GDM1 (cell line): Measurements from ENCODE around the gene MTHFD1.

Source experiments
- DNase-seq: peaks from one replicate; lab custom pipeline; 2025; lab: John Stamatoyannopoulos, UW

MTHFD1 gene

DNA sequence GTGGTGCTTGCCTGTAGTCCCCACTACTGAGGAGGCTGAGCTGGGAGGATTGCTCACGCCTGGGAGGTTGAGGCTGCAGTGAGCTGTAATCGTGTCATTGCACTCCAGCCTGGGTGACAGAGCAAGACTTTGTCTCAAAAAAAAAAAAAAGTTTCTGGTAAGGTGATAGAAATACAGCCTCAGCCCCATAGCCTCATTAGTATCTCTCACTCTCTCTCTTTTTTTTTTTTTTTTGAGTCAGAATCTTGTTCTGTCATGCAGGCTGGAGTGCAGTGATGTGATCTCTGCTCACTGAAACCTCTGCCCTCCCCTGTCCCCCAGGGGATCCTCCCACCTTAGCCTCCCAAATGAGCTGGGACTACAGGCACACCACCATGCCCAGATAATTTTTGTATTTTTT, 19.2 kb downstream of the MTHFD1 start:
- no peak for DNase-seq

DNA sequence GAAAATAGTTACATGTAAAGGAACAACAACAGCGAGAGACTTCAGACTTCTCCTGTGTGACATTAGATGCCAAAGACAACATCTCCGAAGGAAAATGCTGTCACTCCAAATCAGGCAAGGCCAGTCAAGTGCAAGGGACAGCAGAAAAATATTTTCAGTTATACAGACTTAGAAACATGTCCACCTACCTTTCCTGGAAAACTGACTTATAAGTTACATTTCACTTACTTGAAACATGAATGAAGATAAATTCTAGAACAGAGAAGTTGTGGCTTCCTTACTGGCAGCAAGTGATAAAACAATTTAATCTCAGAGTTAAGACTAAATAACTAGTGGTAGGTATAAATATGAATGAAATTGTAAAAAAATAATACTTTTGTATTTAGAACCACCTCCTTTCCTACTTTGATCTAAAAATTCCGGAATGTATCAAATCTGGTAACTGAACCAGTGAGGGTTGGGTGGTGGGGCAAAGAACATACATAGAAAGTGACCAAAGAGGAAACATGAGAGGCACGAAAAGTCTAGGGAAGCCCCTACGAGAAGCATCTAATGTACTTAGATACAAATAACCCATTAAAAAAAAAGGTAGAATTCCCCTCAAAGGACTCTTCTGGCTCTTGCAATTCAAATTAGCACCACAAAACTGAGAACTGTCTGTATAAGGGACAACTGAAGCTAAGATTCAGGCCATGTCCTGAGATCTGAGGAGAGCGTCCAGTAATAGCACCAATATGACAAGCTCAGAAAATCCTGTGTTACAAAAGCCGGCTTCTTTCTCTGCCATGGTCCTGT, 21.2 kb downstream of the MTHFD1 start:
- no peak for DNase-seq

DNA sequence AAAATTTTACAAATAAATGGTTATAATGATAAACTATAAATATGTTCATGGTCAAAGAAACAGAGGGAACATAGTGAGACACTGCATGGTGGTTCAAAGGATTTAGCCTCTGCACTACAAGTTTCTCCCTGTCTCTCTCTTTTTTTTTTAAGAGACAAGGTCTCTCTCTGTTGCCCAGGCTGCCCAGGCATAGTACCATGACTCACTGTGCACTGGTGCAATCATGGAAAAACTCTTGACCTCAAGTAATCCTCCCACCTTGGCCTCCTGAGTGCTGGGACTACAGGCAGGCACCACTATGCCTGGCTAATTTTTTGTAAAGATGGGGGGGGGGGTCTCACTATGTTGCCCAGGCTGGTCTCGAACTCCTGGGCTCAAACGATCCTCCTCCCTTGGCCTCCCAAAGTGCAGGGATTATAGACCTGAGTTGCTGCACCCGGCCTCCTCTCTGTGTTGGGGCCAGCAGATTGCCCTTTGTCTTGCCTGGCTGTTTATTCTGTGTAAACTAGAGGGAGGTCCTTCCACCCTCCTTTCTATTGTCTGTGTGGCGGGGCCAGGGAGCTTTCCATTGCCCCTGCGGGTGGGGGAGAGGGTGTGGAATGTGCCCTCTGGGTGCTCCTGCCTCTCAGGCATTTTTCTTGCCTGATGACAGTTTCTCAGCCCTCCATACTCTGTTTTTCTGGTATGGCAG, 22.1 kb downstream of the MTHFD1 start:
- no peak for DNase-seq

GRCh38 chr14:64411001-64411400, 22.8 kb downstream of the MTHFD1 start:
- DNase-seq, result no peak

DNA sequence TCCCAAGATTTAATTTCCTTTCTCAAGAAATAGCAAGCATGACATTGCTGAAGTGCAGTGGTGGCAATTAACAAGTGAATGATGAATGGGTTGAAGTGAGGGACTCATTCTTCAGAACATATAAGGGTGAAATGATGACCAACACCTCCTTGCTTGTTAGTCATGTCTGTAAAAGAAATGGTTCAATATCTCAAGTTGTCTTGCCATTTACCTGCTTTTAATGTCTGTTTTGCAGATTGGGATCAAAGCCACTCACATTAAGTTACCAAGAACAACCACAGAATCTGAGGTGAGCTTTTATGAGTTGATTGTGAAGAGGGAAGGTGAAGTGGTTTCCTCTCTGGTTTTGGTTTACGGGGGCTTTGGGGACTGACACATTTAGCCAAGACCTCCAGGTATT, 24.1 kb downstream of the MTHFD1 start:
- no peak for DNase-seq

- DNase-seq, result no peak
Observed at GRCh38 chr14:64416348-64416932, 28.3 kb downstream of the MTHFD1 start.

GRCh38 chr14:64417055-64417770, 29.1 kb downstream of the MTHFD1 start:
- no peak for DNase-seq

DNA sequence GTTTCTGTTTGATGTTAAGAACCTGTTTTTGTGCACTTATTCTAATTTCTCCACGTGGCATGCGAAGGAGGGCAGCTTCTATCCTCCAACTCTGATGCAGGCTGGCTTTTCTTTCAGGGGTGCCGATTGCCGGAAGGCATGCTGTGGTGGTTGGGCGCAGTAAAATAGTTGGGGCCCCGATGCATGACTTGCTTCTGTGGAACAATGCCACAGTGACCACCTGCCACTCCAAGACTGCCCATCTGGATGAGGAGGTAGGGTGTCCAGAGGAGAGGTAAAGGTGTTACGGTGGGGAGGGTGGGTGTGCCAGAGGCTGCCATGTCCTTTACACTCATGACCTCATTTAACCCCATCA, 29.6 kb downstream of the MTHFD1 start:
- DNase-seq, result no peak

DNA sequence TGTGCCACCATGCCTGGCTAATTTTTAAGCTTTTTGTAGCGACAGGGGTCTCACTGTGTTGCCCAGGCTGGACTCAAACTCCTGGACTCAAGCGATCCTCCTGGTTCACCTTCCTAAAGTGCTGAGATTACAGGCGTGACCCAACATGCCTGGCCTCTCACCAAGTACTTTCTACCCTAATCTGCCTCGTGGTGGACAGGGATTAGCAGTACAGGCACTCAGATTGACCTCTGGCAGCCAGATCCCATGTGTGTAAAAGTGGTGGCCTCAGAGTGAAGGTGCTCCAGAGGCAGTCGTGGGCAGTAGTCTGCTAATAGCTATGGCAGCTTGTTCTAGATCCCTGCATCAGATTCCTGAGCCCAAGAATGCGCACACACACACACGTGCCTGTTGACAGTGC, 30.9 kb downstream of the MTHFD1 start:
- no peak for DNase-seq

GRCh38 chr14:64421166-64421565, 33.0 kb downstream of the MTHFD1 start:
- DNase-seq, result no peak

- DNase-seq, result no peak
Observed at GRCh38 chr14:64422005-64422404, 33.9 kb downstream of the MTHFD1 start.

DNA sequence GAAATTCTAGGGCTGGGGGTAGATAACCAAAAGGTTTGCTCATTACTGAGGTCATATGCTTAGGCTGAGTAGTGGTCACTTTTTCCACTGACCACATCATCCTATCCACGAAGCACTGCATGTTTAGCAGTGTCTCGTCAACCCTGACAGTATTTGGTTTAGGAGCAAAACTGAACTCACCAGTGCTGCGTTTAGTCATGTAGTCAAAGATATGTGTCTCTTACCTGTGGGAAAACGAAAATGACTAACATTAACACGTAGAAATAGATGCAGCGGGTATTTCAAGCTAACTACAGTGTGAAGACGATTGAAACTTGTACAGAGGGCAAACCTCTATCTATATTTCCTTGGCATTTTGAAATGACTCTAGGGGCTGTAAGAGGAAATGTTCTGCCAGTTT, 34.6 kb downstream of the MTHFD1 start:
- no peak for DNase-seq

GRCh38 chr14:64423987-64424386, 35.8 kb downstream of the MTHFD1 start:
- DNase-seq, result no peak

GRCh38 chr14:64434528-64434927, 46.4 kb downstream of the MTHFD1 start:
- no peak for DNase-seq

GRCh38 chr14:64438181-64438841, 50.2 kb downstream of the MTHFD1 start:
- no peak for DNase-seq

- DNase-seq, result no peak
Observed at GRCh38 chr14:64439141-64439540, 51.0 kb downstream of the MTHFD1 start.

DNA sequence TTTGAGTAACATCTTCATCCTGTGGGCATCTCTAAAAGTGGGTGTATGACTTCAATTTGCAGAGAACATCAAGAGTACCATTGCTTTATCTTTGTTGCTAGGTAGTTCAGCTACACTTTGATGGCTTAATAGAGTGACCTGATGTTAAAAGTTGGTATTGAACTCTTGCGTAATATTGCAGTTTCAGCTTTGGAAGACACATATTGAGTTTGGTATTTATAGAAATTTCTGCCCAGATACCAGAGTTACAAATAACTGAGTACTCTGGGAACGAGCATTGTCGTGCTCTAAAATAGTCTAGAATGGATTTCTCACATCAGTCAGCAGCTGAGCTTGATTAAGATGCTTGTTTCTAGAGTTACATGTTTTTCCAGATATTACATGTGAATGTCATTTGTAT, 52.3 kb downstream of the MTHFD1 start:
- DNase-seq, result no peak

DNA sequence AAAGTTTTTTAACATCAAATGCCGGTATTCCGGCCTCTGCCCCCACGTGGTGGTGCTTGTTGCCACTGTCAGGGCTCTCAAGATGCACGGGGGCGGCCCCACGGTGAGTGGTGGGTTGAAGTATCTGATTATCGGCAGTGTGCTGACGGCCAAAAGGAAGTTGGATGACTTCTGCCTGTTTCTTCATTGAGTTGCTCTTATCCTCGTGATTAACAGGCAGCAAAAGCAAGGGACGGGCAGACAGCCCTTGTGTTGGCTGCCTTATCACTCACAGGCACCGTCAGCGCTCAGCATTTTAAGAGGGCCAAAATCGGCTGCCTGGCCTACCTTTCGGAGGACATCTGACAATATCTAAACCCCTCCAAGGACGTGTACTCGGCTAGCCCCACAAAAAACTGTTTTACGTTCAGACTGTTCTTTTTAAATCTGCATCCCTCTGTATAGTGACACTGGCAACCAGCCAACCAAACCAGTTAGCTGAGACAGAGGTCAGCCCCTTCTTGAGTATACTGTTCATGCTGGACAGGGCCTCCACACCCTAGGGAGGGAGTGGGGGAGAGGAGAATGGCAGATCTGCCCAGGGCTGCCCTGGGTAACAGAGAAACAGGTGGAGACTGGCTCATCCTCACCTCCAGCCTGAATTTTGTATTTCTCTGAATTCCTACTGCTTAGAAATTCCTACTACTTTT, 54.3 kb downstream of the MTHFD1 start:
- DNase-seq, result no peak

- DNase-seq, result no peak
Observed at GRCh38 chr14:64444140-64444539, 56.0 kb downstream of the MTHFD1 start.

DNA sequence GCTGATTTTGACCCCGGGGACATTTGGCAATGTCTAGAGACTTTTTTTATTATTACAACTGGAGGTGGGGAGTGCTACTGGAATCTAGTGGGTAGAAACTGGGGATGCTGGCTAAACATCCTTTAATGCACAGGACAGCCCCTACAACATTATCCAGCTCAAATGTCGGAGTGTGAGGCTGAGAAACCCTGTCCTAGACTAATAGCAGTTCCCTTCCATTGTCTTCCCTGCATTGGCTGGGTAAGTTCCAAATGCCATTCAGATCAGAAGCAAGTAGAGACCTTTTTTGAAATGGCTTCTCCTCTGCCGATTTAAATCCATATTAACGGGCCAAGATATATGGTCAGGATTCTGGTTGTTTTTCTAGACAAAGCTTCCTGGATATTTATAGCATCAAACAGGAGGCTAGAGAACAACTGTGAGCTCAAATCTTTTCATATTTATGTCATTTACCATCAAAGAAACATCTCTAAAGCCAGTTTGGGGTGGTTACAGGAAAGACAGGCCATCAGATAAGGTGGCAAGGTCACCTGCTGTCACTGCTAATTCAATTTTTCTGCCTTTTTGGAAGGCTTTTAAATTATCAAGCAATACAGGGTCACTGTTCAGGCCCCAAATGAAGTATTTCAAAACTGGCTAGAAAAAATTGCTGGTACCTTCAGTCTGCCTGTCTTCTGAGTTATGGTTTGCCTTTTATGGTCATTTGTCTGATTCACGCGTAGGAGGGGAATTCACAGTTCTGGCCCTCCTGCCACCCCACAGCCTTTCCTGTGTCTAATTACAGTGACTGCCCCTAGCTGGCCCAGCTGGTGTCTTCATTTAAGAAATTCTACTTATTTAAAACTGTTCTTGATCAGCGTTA, 57.1 kb downstream of the MTHFD1 start:
- no peak for DNase-seq
